ENCODE results near the gene NOS1AP. TPM values are rescaled to one million over a fixed set of nuclear protein-coding genes. Genes with fewer than 3 reads are reported as not detected.

NOS1AP gene
- total RNA-seq, 2 experiments from 2014 or later, result not detected

- H3K9me2 ChIP-seq (ENCODE audit: insufficient read depth, low read length), result no peaks in the 10 kb centered on the region
- no peaks in the 10 kb centered on the region for H4K20me1 ChIP-seq (ENCODE audit: insufficient read depth, low read length)
- POLR2A ChIA-PET, result interaction anchor here (0.5 kb wide), 1 partner anchor 85 kb away, joined by 3 read pairs; no protein-coding TSS in a partner anchor
- DNase-seq (ENCODE audit: low spot score), result no peak
- no TSS peak for BruUV-seq (replicated peaks)
- no peaks in the 10 kb centered on the region for H3K4me1 ChIP-seq (ENCODE audit: insufficient read depth, low read length, poor library complexity, severe bottlenecking)
- no peaks in the 10 kb centered on the region for H3K79me2 ChIP-seq (ENCODE audit: insufficient read depth, low read depth, low read length)
- intact Hi-C loops (cut with micrococcal nuclease; ENCODE audit: unreplicated experiment), result no loop called here
- no peak overlapping the region for H3K4me3 ChIP-seq (ENCODE audit: low read depth, low read length, poor library complexity, severe bottlenecking)
- H3K27ac ChIP-seq (ENCODE audit: low read depth, low read length, poor library complexity, severe bottlenecking), result no peak overlapping the region
- no peak for TF ChIP-seq EZH2phosphoT487 (IDR thresholded peaks at IDR 0.05; ENCODE audit: borderline replicate concordance, low read depth, low read length)
- TF ChIP-seq CTCF (conservative IDR thresholded peaks at IDR 0.05; ENCODE audit: low read length), result no peak
- no peaks in the 10 kb centered on the region for H3K9me3 ChIP-seq (ENCODE audit: low read length)
- no peak overlapping the region for H2AFZ ChIP-seq (ENCODE audit: low read length)
- CTCF ChIA-PET (ENCODE audit: unreplicated experiment), result no interaction called here
- no peaks in the 10 kb centered on the region for H3K36me3 ChIP-seq (ENCODE audit: insufficient read depth, low read length)
- H3K4me2 ChIP-seq (ENCODE audit: low read length), result no peak overlapping the region
Measured at GRCh38 chr1:162187687-162188276, 118.3 kb downstream of the NOS1AP start.

GRCh38 chr1:162189345-162189744, 119.9 kb downstream of the NOS1AP start:
- Histone ChIP-seq H3K4me1 (ENCODE audit: insufficient read depth, low read length, poor library complexity, severe bottlenecking) (no peaks in the 10 kb centered on the region), H3K9me2 (ENCODE audit: insufficient read depth, low read length) (no peaks in the 10 kb centered on the region), H3K27ac (ENCODE audit: low read depth, low read length, poor library complexity, severe bottlenecking) (no peak overlapping the region), H2AFZ (ENCODE audit: low read length) (no peak overlapping the region), H3K9me3 (ENCODE audit: low read length) (no peaks in the 10 kb centered on the region), H3K36me3 (ENCODE audit: insufficient read depth, low read length) (no peaks in the 10 kb centered on the region), H4K20me1 (ENCODE audit: insufficient read depth, low read length) (no peaks in the 10 kb centered on the region), H3K79me2 (ENCODE audit: insufficient read depth, low read depth, low read length) (no peaks in the 10 kb centered on the region), H3K4me2 (ENCODE audit: low read length) (no peak overlapping the region), H3K4me3 (ENCODE audit: low read depth, low read length, poor library complexity, severe bottlenecking) (no peak overlapping the region)
- no peak for TF ChIP-seq EZH2phosphoT487 (IDR thresholded peaks at IDR 0.05; ENCODE audit: borderline replicate concordance, low read depth, low read length)
- TF ChIP-seq CTCF (conservative IDR thresholded peaks at IDR 0.05; ENCODE audit: low read length), result no peak
- no peak for DNase-seq (ENCODE audit: low spot score)
- ChIA-PET CTCF (ENCODE audit: unreplicated experiment) (no interaction called here), POLR2A (no interaction called here)
- intact Hi-C loops (cut with micrococcal nuclease; ENCODE audit: unreplicated experiment), result no loop called here
- no TSS peak for BruUV-seq (replicated peaks)

- no peaks in the 10 kb centered on the region for H3K4me1 ChIP-seq (ENCODE audit: insufficient read depth, low read length, poor library complexity, severe bottlenecking)
- H3K4me2 ChIP-seq (ENCODE audit: low read length), result no peak overlapping the region
- H3K27ac ChIP-seq (ENCODE audit: low read depth, low read length, poor library complexity, severe bottlenecking), result no peak overlapping the region
- CTCF ChIA-PET (ENCODE audit: unreplicated experiment), result no interaction called here
- DNase-seq (ENCODE audit: low spot score), result no peak
- no peaks in the 10 kb centered on the region for H3K79me2 ChIP-seq (ENCODE audit: insufficient read depth, low read depth, low read length)
- H3K9me2 ChIP-seq (ENCODE audit: insufficient read depth, low read length), result no peaks in the 10 kb centered on the region
- TF ChIP-seq CTCF (conservative IDR thresholded peaks at IDR 0.05; ENCODE audit: low read length) (no peak), EZH2phosphoT487 (IDR thresholded peaks at IDR 0.05; ENCODE audit: borderline replicate concordance, low read depth, low read length) (no peak)
- H3K4me3 ChIP-seq (ENCODE audit: low read depth, low read length, poor library complexity, severe bottlenecking), result no peak overlapping the region
- H3K9me3 ChIP-seq (ENCODE audit: low read length), result no peaks in the 10 kb centered on the region
- no TSS peak for BruUV-seq (replicated peaks)
- H3K36me3 ChIP-seq (ENCODE audit: insufficient read depth, low read length), result no peaks in the 10 kb centered on the region
- H2AFZ ChIP-seq (ENCODE audit: low read length), result no peak overlapping the region
- POLR2A ChIA-PET, result no interaction called here
- H4K20me1 ChIP-seq (ENCODE audit: insufficient read depth, low read length), result no peaks in the 10 kb centered on the region
- intact Hi-C loops (cut with micrococcal nuclease; ENCODE audit: unreplicated experiment), result no loop called here
Measured at GRCh38 chr1:162191396-162192305, 122.2 kb downstream of the NOS1AP start.

All from OCI-LY7 (cell line).